T-helper 9 cell (primary cell): ENCODE measurements around the gene TFR2.

Experiments
- DNase-seq: peaks from one replicate; pipeline ENCODE4 v3.0.0-alpha.2; 2020

Gene TFR2

GRCh38 chr7:100585511-100586265 lies 55.7 kb downstream of the TFR2 start, which contains the start of gene LRCH4:
LRCH4 (minus strand) TSS chr7:100586129; CDS start chr7:100586100, 29 bp downstream.
- DNase-seq = peak; percentile 64

GRCh38 chr7:100584683-100585510 lies 56.5 kb downstream of the TFR2 start:
- DNase-seq = no peak

DNA sequence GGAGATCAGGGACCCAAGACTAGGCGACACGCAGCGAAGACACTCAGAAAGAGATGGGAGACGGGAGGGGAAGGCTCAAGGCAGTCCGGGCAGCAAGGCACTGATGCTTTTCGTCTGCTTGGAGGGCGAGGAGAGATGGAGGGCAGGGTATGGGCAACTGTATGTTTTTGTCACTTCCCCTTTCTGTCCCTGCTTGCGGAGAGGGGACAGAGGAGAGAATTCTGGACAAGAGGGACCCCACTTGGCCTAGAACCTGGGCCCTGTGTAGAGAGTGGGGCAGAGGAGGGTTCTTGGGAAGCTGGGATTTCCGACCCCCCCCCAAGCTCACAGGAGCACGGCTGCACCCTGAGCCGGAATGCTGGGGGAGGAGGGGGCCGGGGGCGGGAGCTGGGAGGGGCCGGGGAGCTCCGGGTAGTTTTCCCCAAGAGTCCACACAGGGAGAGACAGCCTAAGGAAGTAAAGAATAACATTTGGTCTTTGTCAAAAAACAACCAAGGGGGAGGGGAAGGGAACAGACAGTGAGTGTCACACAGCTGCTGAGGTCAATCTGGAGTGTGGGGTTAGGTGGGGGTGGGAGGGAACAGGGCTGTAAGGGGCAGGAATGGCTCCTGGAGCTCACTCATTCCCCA lies 57.2 kb downstream of the TFR2 start:
- no peak for DNase-seq

GRCh38 chr7:100583132-100584053 lies 58.0 kb downstream of the TFR2 start:
- DNase-seq = peak; percentile 44

- DNase-seq = no peak
Observed at GRCh38 chr7:100582650-100583049, 58.7 kb downstream of the TFR2 start.

- DNase-seq = no peak
Observed at GRCh38 chr7:100582041-100582579, 59.2 kb downstream of the TFR2 start.

GRCh38 chr7:100580466-100581283 lies 60.7 kb downstream of the TFR2 start:
- no peak for DNase-seq

DNA sequence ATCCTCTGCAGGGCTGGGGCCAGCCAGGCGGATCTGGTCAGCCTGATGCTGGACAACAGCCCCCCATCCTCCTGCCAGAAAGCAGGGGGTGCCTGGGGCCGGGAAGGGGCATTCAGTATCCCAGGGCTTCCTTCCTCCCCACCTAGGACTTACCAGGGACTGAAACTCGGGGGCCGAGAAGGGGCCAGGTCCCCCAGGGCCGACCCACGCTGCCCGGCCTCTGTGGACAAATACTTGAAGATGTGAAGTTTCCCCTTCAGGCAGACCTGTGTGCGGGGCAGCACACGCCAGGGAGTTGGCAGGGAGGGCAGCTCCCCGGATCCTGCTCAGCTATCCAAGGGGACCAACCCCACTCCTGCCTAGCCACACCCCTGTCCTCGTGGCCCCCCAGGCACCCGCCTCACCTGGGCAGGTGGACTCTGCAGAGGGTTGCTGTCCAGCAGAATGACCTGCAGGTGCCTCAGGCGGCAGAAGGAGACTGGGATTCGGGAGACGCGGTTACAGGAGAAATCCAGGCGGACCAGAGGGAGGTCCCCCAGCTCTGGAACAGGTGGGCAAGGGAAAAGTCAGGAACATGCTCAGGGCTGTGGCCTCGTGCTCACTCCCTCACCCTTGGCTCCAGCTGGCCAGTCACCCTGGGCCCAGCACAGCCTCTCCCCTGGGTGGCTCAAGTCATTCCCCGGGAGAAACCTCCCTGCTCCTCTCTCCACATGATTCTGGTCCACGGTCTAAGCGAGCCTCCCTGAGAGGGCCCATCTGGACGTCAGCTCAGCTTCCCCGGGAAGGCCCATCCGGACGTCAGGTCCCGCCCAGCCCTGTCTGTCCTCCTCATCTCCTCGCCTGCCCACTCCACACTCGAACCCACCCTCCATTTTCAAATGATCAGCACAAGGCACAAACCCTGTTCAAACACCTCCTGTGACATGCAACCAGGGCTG lies 62.8 kb downstream of the TFR2 start:
- DNase-seq = no peak

DNA sequence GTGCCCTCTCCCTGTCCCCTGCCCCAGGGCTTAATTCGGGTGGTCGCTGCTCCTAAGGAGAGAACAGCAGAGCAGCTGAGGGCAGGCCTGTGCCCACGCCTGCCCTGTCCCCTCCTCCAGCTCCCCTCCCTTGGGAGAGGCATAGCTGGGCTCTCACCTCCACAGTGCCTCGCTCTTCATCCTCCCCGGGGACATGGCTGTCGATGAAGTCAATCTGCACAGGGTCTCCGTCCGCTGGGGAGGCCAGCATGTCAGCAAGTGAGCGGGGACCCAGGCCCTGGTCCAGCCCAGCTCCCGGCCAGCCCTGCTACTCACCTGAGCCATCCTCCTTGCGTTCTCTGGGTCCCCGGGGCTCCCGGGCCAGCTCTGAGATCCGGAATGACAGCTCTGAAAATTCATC lies 63.8 kb downstream of the TFR2 start:
- no peak for DNase-seq

- no peak for DNase-seq
Observed at GRCh38 chr7:100577103-100577502, 64.2 kb downstream of the TFR2 start.

DNA sequence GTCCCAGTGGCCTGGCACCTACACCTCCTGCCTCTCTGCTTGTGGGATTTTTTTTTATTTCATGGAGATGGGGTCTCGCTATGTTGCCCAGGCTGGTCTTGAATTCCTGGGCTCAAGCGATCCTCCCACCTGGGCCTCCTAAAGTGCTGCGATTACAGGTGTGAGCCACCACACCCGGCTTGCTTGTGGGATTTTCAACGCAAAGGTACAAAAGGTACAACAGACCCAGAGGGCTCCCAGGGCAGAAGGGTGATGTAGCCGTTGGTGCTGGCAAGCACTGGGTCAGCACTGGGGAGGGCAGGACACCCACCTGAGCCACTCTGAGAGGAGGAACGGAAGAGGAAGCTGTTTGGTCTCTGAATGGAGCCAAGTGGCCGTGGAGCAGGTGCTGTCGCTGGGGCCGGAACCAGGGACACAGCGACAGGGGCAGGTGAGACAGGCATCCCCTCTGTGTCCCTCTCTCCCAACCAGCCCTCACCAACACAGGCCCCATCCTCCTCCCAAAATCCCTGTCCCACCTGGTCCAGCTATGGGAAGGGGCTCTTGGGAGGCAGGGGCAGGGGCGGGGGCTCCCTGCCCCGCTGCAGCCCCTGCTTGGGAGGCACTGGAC lies 64.9 kb downstream of the TFR2 start:
- DNase-seq = no peak

DNA sequence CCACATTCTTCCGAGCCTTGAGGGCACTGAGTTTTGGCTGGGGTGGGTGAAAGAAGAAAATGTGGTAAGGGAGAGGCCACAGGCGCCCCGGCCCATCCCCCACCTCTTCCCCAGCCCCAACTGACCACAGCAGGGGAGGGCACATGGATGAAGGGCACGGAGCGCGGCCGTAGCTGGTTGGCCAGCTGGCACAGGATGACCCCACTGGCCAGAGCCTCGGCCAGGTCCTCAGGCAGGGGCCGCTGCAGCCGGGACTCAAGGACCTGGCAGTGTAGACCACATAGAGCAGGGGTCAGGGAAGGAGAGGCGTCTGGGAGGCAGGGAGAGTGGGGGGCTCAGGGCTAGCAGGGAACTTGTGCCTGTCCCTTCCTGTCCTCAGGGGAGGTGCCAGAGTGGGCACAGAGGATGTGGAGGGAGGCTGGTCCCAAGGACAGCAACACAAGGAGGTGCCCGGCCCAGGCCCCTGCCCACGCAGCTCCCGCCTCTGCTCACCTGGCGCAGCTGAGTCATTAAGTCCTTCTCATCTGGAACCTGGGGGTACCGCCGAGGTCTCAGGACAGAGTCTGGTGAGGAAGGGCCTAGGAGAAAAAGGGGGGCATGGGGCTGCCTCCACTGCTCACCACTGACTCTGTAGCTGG lies 65.5 kb downstream of the TFR2 start:
- no peak for DNase-seq

DNA sequence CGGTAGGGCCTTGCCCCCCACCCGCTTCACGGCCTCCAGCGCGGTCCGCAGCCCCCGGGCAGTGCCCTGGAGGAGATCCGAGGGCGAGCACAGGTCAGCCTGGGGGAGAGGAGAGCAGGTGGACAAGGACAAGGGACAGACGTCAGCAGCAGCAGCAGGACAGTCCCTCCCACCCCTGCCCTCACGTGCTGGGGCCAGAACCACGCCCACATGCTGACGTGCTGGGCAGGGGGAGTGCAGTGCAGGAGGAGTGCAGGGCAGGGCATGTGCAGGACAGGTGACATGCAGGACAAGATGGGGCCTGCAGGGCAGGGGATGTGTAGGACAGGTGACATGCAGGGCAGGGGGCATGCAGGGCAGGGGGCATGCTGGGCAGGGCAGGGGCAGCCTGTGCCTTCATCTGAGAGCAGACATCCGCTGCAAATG lies 66.1 kb downstream of the TFR2 start:
- DNase-seq = no peak

DNA sequence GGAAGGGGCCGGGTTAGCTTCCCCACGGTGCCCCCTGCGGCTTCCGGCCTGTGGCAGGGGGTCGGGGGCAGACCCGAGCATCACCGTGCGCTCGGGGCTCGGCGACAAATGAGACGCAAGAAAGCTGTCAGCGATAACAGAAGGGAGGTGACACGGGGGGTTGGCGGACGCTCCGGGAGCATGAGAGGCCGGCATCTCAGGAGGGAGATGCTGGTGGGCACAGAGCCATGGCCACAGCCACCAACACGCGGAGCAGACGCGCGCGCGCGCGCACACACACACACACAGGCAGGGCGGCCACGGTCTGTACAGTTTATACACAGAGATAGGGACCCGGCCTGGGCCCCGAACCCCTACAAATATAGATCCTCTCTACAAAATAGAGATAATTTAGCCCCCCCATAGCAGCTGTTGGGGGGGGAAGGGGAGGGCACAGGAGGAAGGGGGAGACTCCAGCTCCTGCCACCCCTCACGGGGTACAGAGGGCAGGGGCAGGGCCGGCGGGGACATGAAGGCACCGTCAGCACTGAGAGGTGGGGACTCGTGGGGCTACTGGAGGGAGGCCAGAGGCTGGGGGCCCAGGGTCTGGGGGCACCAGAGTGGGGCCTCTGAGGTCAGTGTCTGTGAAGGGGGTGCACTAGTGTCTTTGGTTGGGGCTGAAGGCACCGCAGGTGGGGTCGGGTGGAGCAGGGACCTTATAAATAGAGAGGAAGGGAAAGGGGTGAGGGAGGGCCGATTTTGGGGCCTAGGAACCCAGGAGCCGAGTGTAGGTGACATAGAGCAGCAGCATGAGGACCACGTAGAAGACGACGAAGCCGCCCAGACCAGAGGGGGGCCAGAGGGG lies 66.8 kb downstream of the TFR2 start:
- no peak for DNase-seq

GRCh38 chr7:100573691-100574361 lies 67.5 kb downstream of the TFR2 start, which contains the start of gene SAP25:
SAP25 (minus strand) TSS chr7:100573900; CDS start chr7:100573742, 158 bp downstream.
- DNase-seq = no peak

- DNase-seq = no peak
Observed at GRCh38 chr7:100572949-100573675, 68.2 kb downstream of the TFR2 start.
